Fibroblast of lung (primary cell): ENCODE measurements around the gene ZDHHC8. TPM values are rescaled to one million over a fixed set of nuclear protein-coding genes. Genes with fewer than 3 reads are reported as not detected.

Source experiments
- DNase-seq, 2 donors: peaks; one replicate each; pipeline versions ENCODE4 v3.0.0 to v3.0.0-alpha.2; 2010; ENCODE audit warnings: low read depth in 2 of 2
- H2AFZ ChIP-seq: 2 replicates; pipeline ENCODE4 v1.5.1; 2012; ENCODE audit warnings: low read length, control low read depth, inconsistent platforms
- H3K27ac ChIP-seq: 2 replicates; pipeline ENCODE4 v1.5.1; 2011; ENCODE audit warnings: low read length, control low read depth; ENCODE audit not compliant: insufficient read depth
- H3K27me3 ChIP-seq: 2 replicates; pipeline ENCODE4 v1.5.1; 2011; ENCODE audit warnings: mild to moderate bottlenecking, low read length; ENCODE audit not compliant: control insufficient read depth, insufficient read depth
- H3K36me3 ChIP-seq: 2 replicates; pipeline ENCODE4 v1.5.1; 2011; ENCODE audit warnings: low read length; ENCODE audit not compliant: control insufficient read depth, insufficient read depth
- H3K4me1 ChIP-seq: 2 replicates; pipeline ENCODE4 v1.5.1; 2011; ENCODE audit warnings: low read length; ENCODE audit not compliant: control insufficient read depth, insufficient read depth; ENCODE audit errors: extremely low read depth
- H3K4me2 ChIP-seq: 2 replicates; pipeline ENCODE4 v1.5.1; 2011; ENCODE audit warnings: low read length, control low read depth; ENCODE audit not compliant: insufficient read depth; ENCODE audit errors: extremely low read depth
- H3K4me3 ChIP-seq, 4 experiments: fragments of 200-600 bp in 1 of 4; sonication (generic) in 1 of 4; replicated peaks in 1 of 4; 2 replicates each; pipeline ENCODE4 v1.5.1; 2011 to 2016; ENCODE audit warnings: low read length in 4 of 4, low read depth in 3 of 4, mild to moderate bottlenecking in 3 of 4, control low read depth in 2 of 4, inconsistent platforms in 1 of 4, mixed read lengths in 1 of 4; ENCODE audit not compliant: insufficient read depth in 1 of 4; ENCODE audit errors: control extremely low read depth in 1 of 4
- H3K79me2 ChIP-seq: 2 replicates; pipeline ENCODE4 v1.5.1; 2012; ENCODE audit warnings: mild to moderate bottlenecking, low read length, inconsistent platforms; ENCODE audit not compliant: control insufficient read depth, insufficient read depth
- H3K9ac ChIP-seq: 2 replicates; pipeline ENCODE4 v1.5.1; 2011; ENCODE audit warnings: mild to moderate bottlenecking, low read length, control low read depth; ENCODE audit not compliant: insufficient read depth
- H3K9me3 ChIP-seq: 2 replicates; pipeline ENCODE4 v1.5.1; 2012; ENCODE audit warnings: low read depth, low read length; ENCODE audit not compliant: control insufficient read depth, insufficient read depth
- H4K20me1 ChIP-seq: 2 replicates; pipeline ENCODE4 v1.5.1; 2011; ENCODE audit warnings: low read length; ENCODE audit not compliant: control insufficient read depth, insufficient read depth; ENCODE audit errors: extremely low read depth
- EZH2 ChIP-seq: IDR thresholded peaks from 2 replicates; pipeline ENCODE4 v1.5.1; 2012; ENCODE audit warnings: low read length, control low read depth, mild to moderate bottlenecking; ENCODE audit errors: missing control alignments
- polyA plus RNA-seq, 2 donors: library from polyadenylated mRNA; depleted of rRNA in 1 of 2; stranded (reverse) in 1 of 2; unstranded in 1 of 2; fragments of >200 nt; gene quantifications; 2 replicates each; pipeline ENCODE4 v1.2.1, GENCODE V29; 2011 to 2012; ENCODE audit warnings: missing spikeins in 1 of 2
- total RNA-seq: library from RNA; depleted of rRNA; stranded (reverse); fragments of >200 nt; gene quantifications from 2 replicates; pipeline ENCODE4 v1.2.1, GENCODE V29; 2014
- TF ChIP-seq, protein P1 (sequence below), 2 donors: IDR thresholded peaks in 1 of 2; conservative IDR thresholded peaks in 1 of 2; 1 replicate in 1 of 2; 2 replicates in 1 of 2; pipeline ENCODE4 v1.5.1; 2011 to 2012; ENCODE audit warnings: low read length in 2 of 2, control low read depth in 1 of 2, inconsistent platforms in 1 of 2, low read depth in 1 of 2, mild to moderate bottlenecking in 1 of 2

ZDHHC8 gene
- total and polyA plus RNA-seq, 2 donors (not counting 1 experiment from before 2014, with no cell fraction given): 6.6 to 26.2 TPM

DNA sequence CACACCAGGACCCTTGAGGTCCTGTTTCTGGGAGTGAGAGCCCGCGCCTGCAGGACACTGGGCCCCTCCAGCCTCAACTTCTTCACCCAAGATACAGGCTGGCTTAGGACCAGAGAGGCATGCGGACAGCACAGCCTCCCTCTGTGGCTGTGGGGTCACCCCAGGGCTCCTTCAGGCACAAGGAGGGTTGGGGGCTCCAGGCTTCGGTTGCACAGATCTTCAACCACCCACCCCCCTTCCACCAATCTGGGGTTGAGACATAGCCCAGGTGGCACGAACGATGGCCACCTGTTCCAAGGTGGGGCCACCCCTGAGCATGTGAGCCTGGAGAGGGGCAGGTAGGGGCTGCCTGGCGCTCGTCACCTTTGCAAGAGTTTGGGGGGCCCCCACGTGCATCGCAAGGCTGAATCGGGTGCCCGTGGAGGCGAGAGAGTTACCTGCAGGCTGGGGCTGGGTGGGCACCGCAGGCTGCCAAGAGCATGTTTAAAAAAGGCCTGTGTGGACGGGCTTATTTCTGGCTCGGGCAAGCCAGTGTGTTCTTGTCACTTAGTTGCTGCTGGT is 1.2 kb downstream of the ZDHHC8 start:
- no peaks in the 10 kb centered on the region for H3K27me3 ChIP-seq
- H3K9me3 ChIP-seq: no peaks in the 10 kb centered on the region
- peak overlapping the region; percentile 54 for H3K27ac ChIP-seq
- DNase-seq: no peak
- peak overlapping the region; percentile 81 for H3K4me2 ChIP-seq
- no peak for TF ChIP-seq EZH2
- TF ChIP-seq, protein P1, sequence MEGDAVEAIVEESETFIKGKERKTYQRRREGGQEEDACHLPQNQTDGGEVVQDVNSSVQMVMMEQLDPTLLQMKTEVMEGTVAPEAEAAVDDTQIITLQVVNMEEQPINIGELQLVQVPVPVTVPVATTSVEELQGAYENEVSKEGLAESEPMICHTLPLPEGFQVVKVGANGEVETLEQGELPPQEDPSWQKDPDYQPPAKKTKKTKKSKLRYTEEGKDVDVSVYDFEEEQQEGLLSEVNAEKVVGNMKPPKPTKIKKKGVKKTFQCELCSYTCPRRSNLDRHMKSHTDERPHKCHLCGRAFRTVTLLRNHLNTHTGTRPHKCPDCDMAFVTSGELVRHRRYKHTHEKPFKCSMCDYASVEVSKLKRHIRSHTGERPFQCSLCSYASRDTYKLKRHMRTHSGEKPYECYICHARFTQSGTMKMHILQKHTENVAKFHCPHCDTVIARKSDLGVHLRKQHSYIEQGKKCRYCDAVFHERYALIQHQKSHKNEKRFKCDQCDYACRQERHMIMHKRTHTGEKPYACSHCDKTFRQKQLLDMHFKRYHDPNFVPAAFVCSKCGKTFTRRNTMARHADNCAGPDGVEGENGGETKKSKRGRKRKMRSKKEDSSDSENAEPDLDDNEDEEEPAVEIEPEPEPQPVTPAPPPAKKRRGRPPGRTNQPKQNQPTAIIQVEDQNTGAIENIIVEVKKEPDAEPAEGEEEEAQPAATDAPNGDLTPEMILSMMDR (conservative IDR thresholded peaks at IDR 0.05 in 1 of 2, IDR thresholded peaks at IDR 0.05 in 1 of 2; ENCODE audit: low read depth in 1 of 2, low read length in 2 of 2): no peak
- no peaks in the 10 kb centered on the region for H4K20me1 ChIP-seq
- H3K9ac ChIP-seq: peak overlapping the region; percentile 66
- H3K4me1 ChIP-seq: peaks cover 5% of the 10 kb centered on the region
- H3K36me3 ChIP-seq: no peaks in the 10 kb centered on the region
- H2AFZ ChIP-seq: no peak overlapping the region
- peaks cover 51% of the 10 kb centered on the region for H3K79me2 ChIP-seq
- H3K4me3 ChIP-seq: peak overlapping the region; percentile 60 to 82 (median 78)

- TF ChIP-seq, protein P1 (conservative IDR thresholded peaks at IDR 0.05 in 1 of 2, IDR thresholded peaks at IDR 0.05 in 1 of 2; ENCODE audit: low read depth in 1 of 2, low read length in 2 of 2): no peak
- no peak for TF ChIP-seq EZH2
Measured at GRCh38 chr22:20133930-20134549, 2.4 kb downstream of the ZDHHC8 start.

DNA sequence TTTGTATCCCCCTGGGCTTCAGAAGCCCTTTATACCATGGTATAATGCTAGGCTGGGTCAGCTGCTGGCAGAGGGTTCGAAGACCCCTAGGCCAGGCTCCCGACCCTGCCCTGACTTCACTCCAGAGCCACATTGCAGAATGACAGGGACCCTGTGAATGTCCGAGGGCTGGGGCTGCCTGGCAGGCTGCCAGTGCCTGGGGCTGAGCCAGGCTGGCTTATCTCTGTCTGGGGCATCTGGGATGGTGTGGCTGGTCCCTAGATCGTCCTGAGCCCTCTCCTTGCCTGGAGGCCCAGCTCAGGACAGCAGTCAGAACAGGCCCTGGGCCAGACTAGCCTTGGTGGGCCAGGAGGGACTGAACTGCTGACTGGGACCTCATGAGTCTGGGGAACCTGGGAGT is 3.7 kb downstream of the ZDHHC8 start:
- Histone ChIP-seq H3K27me3 (no peaks in the 10 kb centered on the region), H3K36me3 (peaks cover 5% of the 10 kb centered on the region), H3K4me2 (no peak overlapping the region), H3K9me3 (no peaks in the 10 kb centered on the region), H3K9ac (no peak overlapping the region), H3K4me3 (no peak overlapping the region), H4K20me1 (no peaks in the 10 kb centered on the region), H2AFZ (no peak overlapping the region), H3K27ac (no peak overlapping the region), H3K79me2 (peaks cover 60% of the 10 kb centered on the region), H3K4me1 (peaks cover 5% of the 10 kb centered on the region)
- TF ChIP-seq EZH2: no peak
- TF ChIP-seq, protein P1 (conservative IDR thresholded peaks at IDR 0.05 in 1 of 2, IDR thresholded peaks at IDR 0.05 in 1 of 2; ENCODE audit: low read depth in 1 of 2, low read length in 2 of 2): no peak
- no peak for DNase-seq

More at GRCh38 chr22:20133930-20134549, 2.4 kb downstream of the ZDHHC8 start:
- H3K36me3 ChIP-seq: no peaks in the 10 kb centered on the region
- peaks cover 58% of the 10 kb centered on the region for H3K79me2 ChIP-seq
- no peak overlapping the region for H3K4me3 ChIP-seq
- no peaks in the 10 kb centered on the region for H4K20me1 ChIP-seq
- H3K27ac ChIP-seq: no peak overlapping the region
- no peak overlapping the region for H3K9ac ChIP-seq
- DNase-seq: no peak
- H3K4me1 ChIP-seq: peaks cover 5% of the 10 kb centered on the region
- no peak overlapping the region for H2AFZ ChIP-seq
- H3K9me3 ChIP-seq: no peaks in the 10 kb centered on the region
- no peak overlapping the region for H3K4me2 ChIP-seq
- no peaks in the 10 kb centered on the region for H3K27me3 ChIP-seq
